DMS 273 treated with DMSO at 0.1 percent for 48 hours (cell line): Measurements from ENCODE around the gene SASH3.
"Not testable (repeated sequence)": the region's sequence is repeated elsewhere in the genome, so short reads cannot be mapped to it uniquely, and the experiment has no call there.

Experiments
- DNase-seq: peaks from one replicate; lab custom pipeline; 2025; lab: John Stamatoyannopoulos, UW

Gene SASH3

GRCh38 chrX:129779747-129780146 lies at the start of gene SASH3:
Gene SASH3, plus strand, starts transcription at chrX:129779949. Its CDS starts 149 bp downstream, at chrX:129780098.
- DNase-seq, result no peak

- DNase-seq, result no peak
Measured at GRCh38 chrX:129731228-129731627, 48.5 kb upstream of the SASH3 start.

GRCh38 chrX:129732857-129733256 lies 46.9 kb upstream of the SASH3 start:
- no peak for DNase-seq

GRCh38 chrX:129733335-129733734 lies 46.4 kb upstream of the SASH3 start:
- no peak for DNase-seq

- DNase-seq, result no peak
Measured at GRCh38 chrX:129736491-129736890, 43.3 kb upstream of the SASH3 start.

GRCh38 chrX:129737916-129738315 lies 41.8 kb upstream of the SASH3 start:
- no peak for DNase-seq

GRCh38 chrX:129738466-129739308 lies 41.1 kb upstream of the SASH3 start, which contains the start of gene XPNPEP2:
Gene XPNPEP2, plus strand, starts transcription at chrX:129738979. Its CDS starts 235 bp downstream, at chrX:129739214.
- DNase-seq, result no peak

- DNase-seq, result no peak
Measured at GRCh38 chrX:129739578-129739977, 40.2 kb upstream of the SASH3 start.

- DNase-seq, result no peak
Measured at GRCh38 chrX:129741880-129742758, 37.6 kb upstream of the SASH3 start.

- DNase-seq, result not testable (repeated sequence)
Measured at GRCh38 chrX:129742759-129743152, 37.0 kb upstream of the SASH3 start.

GRCh38 chrX:129743821-129744220 lies 35.9 kb upstream of the SASH3 start:
- DNase-seq, result no peak

GRCh38 chrX:129744861-129745321 lies 34.9 kb upstream of the SASH3 start:
- DNase-seq, result no peak

GRCh38 chrX:129746557-129747470 lies 32.9 kb upstream of the SASH3 start:
- DNase-seq, result no peak

GRCh38 chrX:129747533-129747932 lies 32.2 kb upstream of the SASH3 start:
- no peak for DNase-seq

- DNase-seq, result no peak
Measured at GRCh38 chrX:129748305-129748704, 31.4 kb upstream of the SASH3 start.

GRCh38 chrX:129749069-129749468 lies 30.7 kb upstream of the SASH3 start:
- DNase-seq, result no peak

- DNase-seq, result no peak
Measured at GRCh38 chrX:129750971-129751370, 28.8 kb upstream of the SASH3 start.

GRCh38 chrX:129754056-129755024 lies 25.4 kb upstream of the SASH3 start:
- no peak for DNase-seq

GRCh38 chrX:129755779-129756650 lies 23.7 kb upstream of the SASH3 start:
- DNase-seq, result no peak
